ENCODE data around the gene CAPS2. TPM values are rescaled to one million over a fixed set of nuclear protein-coding genes. Genes with fewer than 3 reads are reported as not detected.

The CAPS2 gene
- total RNA-seq, 1 experiment from 2014 or later: 2.8 TPM

DNA sequence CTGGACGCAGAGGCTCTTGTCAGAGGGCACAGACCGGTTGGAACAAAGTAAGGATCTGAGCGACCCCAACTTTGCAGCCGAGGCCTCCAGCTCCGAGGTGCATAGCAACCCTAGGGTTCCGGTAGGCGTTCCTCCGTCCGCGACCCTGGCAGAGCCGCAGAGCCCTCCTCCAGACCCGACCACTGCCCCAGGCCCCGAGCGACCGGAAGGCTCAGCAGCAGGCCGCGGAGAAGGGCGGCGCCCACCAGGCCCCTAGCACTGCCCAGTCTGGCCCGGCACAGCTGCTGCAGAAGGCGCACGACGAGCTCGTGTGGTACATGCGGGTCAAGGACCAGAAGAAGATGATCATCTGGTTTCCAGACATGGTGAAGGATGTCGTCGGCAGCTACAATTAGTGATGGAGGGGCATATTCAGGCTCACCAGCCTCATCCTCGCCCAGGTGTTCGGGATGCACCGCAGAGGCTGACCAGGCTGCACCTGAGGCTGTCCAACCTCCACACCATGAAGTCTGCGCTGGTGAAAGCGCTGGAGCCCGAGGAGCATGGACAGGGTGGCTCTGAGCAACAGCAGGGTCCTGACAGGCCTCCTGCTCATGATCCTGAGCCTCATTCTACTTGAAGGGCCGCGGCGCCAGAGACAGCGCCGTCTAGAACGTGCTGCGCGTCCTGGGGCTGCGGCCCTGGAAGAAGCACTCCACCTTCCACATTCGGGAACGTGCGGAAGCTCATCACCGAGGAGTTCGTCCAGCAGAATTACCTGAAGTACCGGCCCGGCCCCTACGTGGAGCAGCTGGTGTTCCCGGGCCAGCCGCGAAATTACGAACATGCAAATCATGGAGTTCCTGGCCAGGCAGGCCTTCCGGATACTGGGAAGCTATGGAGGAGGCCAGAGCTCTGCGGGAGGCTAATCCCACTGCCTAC, 24.5 kb downstream of the CAPS2 start:
- DNase-seq (ENCODE audit: low spot score): no peak

DNA sequence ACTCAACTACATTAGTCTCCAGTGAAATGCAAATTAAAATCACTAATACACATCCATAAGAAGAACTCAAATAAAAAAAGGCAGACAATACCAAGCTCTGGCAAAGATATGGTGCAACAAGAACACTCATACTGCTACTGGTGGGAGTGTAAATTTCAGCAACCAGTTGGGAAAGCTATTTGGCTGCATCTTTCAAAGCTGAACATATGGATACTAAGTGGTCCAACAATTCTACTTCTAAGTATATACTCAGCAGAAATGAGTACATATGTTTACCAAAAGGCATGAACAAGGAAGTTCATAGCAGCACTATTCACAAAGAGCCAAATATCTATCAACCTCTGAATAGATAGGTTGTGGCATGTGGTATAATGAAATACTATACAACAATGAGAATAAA, 27.3 kb downstream of the CAPS2 start:
- no peak for DNase-seq (ENCODE audit: low spot score)

DNA sequence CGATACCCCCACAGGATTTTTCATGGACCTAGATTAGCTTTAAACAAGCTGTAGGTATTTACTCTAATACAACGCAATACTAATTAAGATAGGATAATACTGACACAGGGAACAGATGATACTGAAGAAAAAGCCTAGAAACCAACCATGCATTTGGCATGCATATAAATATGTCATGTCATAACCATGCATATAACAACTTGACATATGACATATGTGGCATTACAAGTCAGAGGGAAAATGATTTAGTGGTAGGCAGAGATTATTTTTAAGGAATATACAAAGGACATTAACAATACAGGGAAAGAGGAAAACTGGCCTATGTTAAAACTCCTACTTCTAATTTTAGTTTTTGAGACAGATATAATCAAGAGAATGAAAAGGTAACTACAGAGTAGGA, 27.9 kb downstream of the CAPS2 start:
- DNase-seq (ENCODE audit: low spot score): no peak

DNA sequence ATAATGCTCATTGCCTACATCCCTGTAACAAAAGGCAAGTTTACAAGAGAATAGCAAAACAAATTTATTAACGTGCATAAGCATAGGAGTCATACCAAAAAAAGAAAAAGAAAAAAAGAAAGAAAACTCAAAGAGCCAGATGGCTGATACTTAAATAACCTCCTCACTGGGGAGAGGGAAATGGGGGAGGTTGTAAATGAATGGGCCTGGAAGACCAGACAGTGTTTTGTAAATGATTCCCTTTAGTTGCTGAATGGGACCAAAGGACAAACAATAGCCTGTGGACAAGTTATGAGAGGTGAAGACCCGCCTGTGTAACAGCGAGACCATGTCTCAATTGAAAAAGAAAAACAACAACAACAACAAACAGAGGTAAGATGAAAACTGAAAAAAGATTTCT, 35.3 kb downstream of the CAPS2 start:
- DNase-seq (ENCODE audit: low spot score): no peak

DNA sequence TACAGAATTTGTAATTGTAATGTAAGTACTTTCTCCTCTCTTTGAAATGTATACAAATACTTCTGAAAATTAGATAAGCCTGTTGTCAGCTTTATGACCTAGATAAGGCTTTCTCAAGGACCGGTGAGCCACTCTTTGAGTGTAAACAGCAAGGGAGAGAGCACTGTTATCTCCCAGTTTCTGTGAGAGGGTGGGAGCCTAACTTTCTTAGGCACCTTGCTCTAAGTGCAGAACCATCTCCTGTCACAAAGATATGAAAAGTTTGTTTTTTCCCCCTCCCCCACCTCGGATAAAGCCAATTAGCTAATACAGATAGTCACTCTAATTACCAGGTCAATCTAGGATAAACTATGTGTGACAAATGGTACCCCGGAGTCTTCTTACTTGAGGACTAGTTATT, 35.8 kb downstream of the CAPS2 start:
- DNase-seq (ENCODE audit: low spot score): no peak

GRCh38 chr12:75291014-75291413, 39.1 kb downstream of the CAPS2 start:
- DNase-seq (ENCODE audit: low spot score): no peak

GRCh38 chr12:75289753-75290152, 40.4 kb downstream of the CAPS2 start:
- DNase-seq (ENCODE audit: low spot score): peak; percentile 54

DNA sequence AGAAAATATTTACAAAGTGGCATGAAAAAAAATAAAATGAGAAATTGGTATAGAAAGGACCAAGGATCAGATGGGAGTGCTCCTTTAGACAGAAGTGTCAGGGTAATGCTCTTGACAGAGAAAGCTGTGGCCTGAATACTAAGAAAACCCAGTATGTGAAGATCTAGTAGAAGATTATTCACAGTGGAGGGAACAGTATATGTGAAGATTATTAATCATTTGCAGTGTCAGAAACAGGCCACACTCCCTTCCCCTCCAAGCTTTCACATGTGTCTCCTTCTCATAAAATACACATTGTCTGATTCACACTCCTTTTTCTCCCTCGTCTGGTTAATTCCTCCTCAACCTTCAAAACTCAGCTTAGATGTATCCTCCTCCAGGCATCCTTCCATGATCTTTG, 41.3 kb downstream of the CAPS2 start:
- no peak for DNase-seq (ENCODE audit: low spot score)

- no peak for DNase-seq (ENCODE audit: low spot score)
Observed at GRCh38 chr12:75275702-75276101, 54.4 kb downstream of the CAPS2 start.

GRCh38 chr12:75271576-75271975, 58.5 kb downstream of the CAPS2 start:
- peak; percentile 73 for DNase-seq (ENCODE audit: low spot score)

DNA sequence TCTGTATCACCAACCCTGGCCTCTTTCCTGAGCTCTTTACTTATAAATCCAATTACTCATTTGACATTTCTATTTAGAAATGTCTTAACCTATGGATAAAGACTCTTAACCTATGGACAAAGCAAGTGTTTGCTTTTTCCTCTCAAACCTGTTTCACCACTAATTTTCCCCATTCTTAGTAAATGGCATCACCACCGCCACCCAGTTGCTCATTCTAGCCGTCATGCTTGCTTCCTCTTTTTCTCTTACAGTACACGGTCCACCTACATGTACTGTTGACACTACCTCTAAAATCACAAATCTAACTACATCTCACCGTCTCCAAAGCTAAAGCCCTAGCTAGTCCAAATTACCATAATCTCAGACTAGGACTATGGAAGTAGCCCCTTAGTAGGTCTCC, 60.0 kb downstream of the CAPS2 start:
- DNase-seq (ENCODE audit: low spot score): peak; percentile 7

- no peak for DNase-seq (ENCODE audit: low spot score)
Observed at GRCh38 chr12:75269209-75269608, 60.9 kb downstream of the CAPS2 start.

DNA sequence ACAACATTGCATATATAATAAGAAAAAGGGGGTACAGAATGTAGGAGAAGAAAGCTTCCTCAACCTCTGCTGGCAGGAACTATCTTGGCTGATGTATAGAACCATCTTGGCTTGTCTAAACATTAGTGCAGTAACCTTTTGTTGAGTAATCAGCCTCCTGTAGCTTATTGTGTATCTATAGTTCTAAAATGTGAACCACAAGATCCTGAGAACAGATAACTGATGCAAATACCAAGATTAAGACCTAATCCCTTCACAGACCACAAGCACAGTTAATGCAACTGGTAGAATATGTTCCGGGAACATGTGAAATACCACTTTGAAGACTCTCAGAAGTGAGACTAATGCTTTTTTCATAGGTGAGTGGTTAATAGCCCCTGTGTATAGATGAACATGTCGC, 69.8 kb downstream of the CAPS2 start:
- DNase-seq (ENCODE audit: low spot score): peak; percentile 22

DNA sequence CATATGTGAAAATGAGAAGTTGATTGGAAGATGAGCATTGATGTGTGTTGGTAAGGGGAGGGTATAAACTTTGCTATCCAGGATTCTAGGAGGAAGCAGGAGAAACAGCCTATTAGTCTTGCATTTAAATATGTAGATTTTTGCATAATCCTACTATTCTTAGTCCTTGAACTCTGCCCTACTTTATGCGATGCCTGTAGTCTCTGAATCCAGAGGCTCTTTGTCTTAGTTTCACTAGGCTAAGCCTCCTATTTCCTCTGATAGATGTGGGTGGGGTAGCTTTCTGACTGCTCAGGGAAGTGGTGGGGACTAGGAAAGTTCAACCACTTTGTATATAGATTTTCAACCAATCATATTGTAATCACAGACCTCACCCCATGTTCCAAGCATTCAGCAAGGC, 71.0 kb downstream of the CAPS2 start:
- no peak for DNase-seq (ENCODE audit: low spot score)

GRCh38 chr12:75257510-75257909, 72.6 kb downstream of the CAPS2 start:
- DNase-seq (ENCODE audit: low spot score): no peak

DNA sequence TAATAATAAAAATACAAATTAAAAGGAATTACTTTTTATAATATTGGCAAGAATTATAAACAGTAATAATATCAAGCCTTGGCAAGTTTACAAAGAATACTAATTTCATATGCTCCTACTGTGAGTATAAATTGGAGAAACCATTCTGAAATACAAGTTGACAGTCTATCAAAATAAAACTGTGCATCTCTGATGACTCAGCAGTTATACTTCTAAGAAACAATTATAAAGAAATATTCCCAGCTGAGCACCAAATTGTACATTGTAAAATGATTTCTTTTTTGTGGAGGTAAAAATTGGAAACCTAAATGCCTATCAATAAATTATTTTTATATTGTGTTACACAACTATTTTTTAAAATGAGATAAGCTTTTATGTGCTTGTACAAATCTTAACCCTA, 85.0 kb downstream of the CAPS2 start:
- DNase-seq (ENCODE audit: low spot score): no peak

DNA sequence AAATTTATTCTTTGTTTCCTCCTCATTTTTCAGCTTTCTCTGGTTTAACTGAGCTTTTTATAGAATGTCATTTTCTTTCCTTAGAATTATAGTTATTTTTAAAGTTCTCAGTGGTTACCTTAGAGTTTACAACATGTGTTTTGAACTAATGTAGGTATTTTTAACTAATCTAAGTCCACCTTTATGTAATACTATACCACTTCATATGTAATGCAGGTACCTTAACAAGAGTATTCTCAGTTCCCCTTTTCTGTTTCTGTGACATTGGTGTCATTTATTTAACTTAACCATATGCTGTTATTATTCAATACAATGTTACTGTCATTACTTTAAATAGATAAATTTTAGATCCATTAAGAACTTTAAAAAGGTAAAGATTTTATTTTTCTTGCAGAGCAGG, 90.1 kb downstream of the CAPS2 start:
- no peak for DNase-seq (ENCODE audit: low spot score)

DNA sequence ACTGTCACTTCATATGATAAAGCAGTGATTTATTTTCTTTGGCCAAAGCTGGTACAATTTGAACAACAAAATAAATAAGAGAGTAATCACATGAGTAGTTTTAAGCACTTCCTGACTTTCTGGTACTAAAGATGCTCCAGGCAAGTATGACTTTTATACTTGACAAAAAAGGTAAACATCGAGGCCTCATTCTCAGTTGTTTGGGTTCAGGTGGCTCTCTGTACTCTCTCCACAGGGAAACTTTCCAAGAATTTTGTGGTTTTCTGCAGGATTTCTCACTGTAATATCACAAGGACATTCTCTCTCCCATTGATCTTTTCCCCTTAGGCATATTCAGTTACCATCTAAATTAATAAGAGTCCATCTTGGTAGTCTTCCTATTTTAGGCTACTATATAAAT, 93.9 kb downstream of the CAPS2 start:
- DNase-seq (ENCODE audit: low spot score): no peak

GRCh38 chr12:75227132-75227531, 103.0 kb downstream of the CAPS2 start:
- DNase-seq (ENCODE audit: low spot score): no peak
